ENCODE results near the gene DLD.
A peak's percentile ranks its signal among the peaks of the same experiment; 100 is the strongest.
"Not testable (repeated sequence)": the region's sequence is repeated elsewhere in the genome, so short reads cannot be mapped to it uniquely, and the experiment has no call there.

Gene DLD, protein sequence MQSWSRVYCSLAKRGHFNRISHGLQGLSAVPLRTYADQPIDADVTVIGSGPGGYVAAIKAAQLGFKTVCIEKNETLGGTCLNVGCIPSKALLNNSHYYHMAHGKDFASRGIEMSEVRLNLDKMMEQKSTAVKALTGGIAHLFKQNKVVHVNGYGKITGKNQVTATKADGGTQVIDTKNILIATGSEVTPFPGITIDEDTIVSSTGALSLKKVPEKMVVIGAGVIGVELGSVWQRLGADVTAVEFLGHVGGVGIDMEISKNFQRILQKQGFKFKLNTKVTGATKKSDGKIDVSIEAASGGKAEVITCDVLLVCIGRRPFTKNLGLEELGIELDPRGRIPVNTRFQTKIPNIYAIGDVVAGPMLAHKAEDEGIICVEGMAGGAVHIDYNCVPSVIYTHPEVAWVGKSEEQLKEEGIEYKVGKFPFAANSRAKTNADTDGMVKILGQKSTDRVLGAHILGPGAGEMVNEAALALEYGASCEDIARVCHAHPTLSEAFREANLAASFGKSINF

DNA sequence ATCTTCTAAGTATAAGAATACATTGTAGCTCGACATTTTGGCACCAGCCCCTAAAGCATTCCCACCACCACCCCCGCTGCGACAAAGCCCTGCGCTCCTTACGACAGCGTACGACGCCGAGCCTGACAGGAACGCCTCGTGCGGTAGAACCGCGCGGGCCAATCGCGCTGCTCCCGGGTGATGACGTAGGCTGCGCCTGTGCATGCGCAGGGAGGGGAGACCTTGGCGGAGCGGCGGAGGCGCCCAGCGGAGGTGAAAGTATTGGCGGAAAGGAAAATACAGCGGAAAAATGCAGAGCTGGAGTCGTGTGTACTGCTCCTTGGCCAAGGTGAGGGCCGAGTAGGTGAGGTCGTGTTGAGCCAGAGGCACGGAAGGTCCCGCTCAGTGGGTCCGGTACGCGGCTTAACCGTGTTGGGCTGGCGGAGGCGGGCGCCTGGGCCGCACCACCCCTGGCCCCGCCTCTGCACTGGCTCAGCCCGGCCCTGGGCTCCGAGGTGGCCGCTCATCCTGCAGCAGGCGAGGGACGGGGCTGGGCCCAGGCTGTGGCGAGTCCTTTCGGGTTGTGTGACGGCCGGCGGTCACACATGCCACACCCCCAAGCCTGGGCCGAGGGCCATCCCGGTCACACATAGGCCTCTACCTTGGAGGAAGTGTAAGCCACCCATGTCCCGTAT lies at the start of gene DLD:
TSS of gene DLD (plus strand) at position 222 of the 674 bp plus-strand sequence. CDS start at position 290, 68 bp downstream.
- DNase-seq (ENCODE audit: low read depth), result peak; percentile 93

DNA sequence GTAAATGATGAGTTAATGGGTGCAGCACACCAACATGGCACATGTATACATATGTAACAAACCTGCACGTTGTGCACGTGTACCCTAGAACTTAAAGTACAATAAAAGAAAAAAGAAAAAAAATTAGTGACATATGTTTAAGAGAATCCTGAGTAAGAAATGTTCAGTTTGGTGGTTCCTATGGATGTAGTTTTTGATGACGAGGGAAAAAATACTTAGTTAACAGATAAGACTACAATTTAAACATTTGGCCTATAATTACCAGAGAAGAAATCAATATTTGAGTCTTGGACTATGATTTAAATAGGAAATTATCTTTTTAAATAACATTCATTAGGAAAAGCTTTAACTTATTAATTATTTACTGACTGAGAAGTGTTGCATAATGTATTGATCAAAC lies 48.8 kb upstream of the DLD start:
- DNase-seq (ENCODE audit: low read depth), result no peak

DNA sequence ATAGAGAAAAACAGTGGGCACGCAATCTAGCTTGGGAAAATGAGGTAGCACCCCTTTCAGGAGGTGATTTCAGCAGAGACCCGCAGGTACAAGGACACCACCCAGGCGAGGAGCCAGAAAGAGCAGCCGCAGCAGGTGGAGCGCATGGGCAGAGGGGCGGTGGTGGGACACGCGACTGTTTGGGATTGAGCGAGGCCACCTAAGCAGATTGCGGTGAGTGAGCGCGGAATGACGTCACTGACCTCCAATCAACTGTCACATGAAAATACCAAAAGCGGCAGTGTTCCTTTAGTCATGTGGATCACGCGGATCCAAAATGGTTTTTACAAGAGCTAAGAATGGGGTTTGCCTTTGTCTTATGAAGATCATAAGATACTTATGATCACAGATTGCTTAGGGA lies 47.8 kb upstream of the DLD start:
- DNase-seq (ENCODE audit: low read depth), result no peak

DNA sequence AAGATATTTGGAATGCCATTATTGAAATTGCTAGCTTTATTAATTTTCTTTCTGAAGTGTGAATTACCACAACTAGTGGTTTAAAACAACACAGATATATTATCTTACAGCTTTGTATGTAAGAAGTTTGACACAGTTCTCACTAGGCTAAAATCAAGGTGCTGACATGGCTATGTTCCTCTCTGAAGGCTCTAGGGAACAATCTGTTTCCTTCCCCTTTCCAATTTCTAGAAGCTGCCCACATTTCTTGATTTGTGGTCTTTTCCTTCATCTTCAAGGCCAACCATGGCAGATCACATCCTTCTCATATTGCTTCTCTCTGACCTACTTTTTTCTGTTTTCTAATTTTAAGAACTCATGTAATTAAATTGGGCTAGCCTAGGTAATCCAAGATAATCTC lies 44.7 kb upstream of the DLD start:
- no peak for DNase-seq (ENCODE audit: low read depth)

DNA sequence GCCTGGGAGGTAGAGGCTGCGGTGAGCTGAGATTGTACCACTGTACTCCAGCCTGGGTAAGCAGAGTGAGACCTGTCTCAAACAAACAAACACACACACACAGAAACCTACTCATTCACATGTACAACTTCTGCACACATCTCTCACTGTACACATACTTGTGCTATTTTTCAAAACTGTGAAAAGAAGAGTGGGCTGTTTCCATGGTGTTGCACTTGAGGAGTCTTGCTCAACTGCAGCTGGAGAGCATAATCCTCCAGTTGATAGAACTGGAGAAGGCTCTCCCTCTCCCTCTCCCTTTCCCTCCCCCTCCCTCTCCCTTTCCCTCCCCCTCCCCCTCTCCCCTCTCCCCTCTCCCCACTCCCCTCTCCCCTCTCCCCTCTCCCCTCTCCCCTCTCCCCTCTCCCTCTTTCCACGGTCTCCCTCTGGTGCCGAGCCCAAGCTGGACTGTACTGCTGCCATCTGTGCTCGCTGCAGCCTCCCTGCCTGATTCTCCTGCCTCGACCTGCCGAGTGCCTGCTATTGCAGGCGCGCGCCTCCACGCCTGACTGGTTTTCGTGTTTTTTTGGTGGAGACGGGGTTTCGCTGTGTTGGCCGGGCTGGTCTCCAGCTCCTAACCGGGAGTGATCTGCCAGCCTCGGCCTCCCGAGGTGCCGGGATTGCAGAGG lies 43.7 kb upstream of the DLD start:
- DNase-seq (ENCODE audit: low read depth), result no peak

DNA sequence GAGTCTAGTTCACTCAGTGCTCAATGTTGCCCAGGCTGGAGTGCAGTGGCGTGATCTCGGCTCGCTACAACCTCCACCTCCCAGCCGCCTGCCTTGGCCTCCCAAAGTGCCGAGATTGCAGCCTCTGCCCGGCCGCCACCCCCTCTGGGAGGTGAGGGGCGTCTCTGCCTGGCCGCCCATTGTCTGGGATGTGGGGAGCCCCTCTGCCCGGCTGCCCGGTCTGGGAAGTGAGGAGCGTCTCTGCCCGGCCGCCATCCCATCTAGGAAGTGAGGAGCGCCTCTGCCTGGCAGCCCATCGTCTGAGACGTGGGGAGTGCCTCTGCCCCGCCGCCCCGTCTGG lies 43.2 kb upstream of the DLD start:
- not testable (repeated sequence) for DNase-seq (ENCODE audit: low read depth)

DNA sequence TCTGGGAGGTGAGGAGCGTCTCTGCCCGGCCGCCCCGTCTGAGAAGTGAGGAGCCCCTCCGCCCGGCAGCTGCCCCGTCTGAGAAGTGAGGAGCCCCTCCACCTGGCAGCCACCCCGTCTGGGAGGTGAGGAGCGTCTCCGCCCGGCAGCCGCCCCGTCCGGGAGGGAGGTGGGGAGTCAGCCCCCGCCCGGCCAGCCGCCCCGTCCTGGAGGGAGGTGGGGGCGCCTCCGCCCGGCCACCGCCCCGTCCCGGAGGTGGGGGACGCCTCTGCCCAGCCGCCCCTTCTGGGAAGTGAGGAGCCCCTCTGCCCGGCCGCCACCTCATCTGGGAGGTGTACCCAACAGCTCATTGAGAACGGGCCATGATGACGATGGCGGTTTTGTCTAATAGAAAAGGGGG lies 42.8 kb upstream of the DLD start:
- DNase-seq (ENCODE audit: low read depth), result not testable (repeated sequence)

DNA sequence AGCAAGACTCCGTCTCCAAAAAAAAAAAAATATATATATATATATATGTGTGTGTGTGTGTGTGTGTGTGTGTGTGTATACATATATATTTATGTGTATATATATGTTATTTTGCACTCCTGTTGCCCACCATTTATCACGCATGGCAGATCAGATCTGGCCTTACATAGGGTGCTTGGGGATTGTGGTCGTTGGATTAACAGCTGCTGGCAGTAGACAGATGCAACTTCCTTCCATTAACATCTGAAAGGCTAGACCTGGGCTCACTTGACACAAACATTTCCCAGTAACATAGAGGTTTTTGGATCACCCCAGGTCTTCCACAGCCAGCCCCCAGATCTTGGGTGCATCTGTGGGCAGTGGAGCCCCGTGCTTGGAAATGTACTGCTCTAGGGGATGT lies 40.8 kb upstream of the DLD start:
- DNase-seq (ENCODE audit: low read depth), result no peak

DNA sequence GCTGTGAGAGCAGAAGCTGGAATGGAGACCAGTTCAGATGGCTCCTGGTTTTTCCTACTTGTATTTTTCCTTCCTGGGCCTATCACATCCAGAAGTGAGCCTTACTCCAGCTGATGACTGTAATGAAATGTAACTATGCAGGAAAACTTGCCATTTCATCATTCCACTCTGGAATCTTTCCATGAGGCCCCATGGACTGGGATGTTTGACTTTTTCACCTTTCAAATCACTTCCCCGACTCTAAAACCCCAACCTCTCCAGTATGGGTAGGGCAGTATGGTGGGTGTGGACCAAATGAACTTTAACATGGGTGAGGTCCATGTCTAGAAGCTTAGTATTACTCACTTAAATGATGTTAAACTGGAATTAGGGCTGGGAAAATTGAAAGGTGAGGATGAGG lies 40.3 kb upstream of the DLD start:
- no peak for DNase-seq (ENCODE audit: low read depth)

DNA sequence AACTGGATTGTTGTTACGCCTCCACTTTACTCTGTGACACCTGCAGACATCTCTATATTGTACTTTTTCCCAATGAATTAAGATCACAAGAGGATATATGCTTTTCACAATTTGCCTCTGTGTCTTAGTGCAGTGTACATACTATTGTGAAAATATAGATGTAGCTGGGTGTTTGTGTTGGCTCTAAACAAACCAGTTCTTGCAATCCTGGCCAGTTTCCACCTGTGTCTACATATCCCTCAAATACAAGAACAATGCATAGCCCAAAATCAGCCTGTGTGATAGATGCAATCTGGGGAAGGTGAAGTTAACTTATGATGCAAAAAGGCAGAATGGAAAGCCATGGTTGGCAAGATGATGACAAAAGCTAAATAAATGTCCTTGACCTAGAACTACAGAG lies 36.5 kb upstream of the DLD start:
- DNase-seq (ENCODE audit: low read depth), result peak; percentile 31

DNA sequence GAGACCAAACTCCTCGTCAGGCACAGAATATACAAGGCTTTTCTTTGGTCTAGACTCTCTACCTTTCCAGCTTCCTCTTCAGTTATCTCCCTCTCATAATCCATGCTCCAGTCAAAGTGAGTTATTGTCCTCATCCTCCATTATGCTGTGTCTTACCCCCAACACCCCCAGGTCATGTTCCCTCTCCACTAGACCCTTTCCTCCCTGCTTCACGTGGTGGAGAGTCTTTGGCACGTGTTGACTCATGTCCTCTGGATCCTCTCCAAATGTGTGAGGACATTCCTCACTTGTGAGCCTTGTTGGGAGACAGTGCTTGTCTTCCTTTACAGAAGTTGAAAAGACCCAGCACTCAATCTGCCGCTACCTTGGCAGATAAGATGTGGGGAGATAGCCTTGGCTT lies 36.0 kb upstream of the DLD start:
- DNase-seq (ENCODE audit: low read depth), result peak; percentile 19

DNA sequence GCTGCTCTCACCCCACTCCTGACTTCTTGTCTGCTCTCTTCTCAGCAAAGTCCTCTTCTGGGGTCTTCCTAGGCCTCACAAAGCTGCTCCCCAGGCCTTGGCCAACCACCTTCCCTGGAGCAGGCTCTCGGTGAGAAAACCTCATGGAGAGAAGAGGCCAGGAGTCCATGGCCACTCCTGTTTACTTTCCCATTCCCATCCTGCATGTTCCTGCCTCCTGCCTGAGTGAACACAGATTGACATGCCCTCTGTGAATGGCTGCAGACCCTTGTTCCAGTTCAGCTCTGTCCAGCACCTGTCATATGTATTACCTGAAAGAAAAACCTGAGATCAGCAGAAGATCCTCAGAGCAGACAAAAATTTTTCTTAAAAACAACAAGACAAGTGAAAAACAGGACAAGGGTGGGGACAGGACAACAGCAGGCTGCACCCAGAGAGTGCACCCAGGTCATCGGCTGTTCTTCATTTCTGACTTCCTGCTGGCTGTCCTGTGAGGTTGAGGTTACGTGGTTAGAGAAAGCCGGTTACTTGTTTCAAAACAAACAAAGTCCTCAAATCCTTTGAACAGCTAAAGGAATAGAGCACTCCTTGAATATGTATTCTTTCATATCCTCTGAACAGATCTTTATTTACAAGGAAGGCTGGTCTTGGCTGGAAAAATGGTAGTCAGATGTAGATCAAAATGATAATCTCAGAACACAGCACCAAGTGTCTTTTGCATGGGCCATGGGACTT lies 34.0 kb upstream of the DLD start:
- no peak for DNase-seq (ENCODE audit: low read depth)

DNA sequence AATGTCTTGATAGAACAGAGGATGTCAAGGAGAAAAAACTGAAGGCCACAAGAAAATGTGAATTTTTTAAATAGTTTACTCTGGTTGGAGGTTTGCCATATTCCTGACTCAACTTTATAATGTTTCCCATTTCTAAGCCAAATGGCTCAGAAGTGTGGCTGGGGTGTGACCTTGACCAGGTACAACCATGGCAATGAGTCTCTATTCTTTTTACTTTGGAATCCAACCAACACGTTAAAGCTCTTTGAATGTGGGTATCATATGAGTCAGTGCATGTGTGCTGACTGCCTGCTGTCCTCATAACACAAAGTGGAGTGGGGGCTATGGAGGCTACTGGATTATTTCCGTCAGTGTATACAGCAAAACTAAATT lies 33.5 kb upstream of the DLD start:
- DNase-seq (ENCODE audit: low read depth), result no peak

DNA sequence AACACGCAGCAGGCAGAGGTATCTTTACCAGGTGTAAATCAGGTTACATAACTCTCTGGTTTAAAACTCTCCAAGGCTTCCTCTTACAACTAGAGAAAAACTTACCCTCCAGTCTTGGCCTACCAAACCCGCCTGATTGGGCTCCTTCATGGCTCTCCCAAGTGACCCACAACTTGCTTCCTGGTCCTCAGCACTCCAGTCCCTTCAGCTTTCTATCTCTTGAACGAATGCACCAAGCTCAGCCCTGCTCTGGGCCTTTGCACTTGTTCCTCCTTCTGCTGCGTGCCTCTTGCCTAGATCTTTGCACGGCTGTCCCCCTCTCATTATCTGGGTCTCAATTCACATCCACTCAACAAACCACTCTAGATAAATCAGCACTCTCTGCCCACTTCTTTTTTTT lies 32.7 kb upstream of the DLD start:
- DNase-seq (ENCODE audit: low read depth), result no peak

DNA sequence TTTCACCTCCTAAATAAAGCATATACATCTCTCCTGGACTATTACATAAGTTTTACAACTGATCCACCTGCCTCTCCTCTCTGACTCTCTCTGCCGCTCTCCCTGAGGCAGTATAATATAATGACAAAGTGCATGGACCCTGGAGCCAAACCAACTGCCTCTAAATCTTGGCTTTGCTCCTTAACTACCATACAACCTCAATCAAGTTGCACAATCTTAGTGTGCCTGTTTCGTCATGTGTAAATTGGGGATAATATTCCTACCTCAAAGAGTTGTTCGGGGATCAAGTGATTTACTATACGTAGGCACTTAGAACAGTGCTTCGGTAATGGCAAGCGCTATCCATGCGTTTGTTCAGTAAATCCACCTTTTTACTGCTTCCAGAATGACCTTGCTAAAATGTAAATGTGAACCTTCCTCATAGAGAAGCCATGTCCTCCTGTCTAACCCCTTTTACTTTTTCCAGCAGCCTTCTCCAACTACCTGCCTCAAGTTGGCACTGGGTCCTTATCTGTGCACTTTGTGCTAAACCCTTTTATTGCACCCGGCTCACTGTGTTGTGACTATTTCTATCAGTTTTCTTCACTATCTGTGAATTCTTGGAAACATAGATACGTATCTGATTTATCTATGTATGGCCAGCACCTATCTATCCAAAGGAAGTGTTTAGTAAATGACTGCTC lies 30.6 kb upstream of the DLD start:
- no peak for DNase-seq (ENCODE audit: low read depth)

DNA sequence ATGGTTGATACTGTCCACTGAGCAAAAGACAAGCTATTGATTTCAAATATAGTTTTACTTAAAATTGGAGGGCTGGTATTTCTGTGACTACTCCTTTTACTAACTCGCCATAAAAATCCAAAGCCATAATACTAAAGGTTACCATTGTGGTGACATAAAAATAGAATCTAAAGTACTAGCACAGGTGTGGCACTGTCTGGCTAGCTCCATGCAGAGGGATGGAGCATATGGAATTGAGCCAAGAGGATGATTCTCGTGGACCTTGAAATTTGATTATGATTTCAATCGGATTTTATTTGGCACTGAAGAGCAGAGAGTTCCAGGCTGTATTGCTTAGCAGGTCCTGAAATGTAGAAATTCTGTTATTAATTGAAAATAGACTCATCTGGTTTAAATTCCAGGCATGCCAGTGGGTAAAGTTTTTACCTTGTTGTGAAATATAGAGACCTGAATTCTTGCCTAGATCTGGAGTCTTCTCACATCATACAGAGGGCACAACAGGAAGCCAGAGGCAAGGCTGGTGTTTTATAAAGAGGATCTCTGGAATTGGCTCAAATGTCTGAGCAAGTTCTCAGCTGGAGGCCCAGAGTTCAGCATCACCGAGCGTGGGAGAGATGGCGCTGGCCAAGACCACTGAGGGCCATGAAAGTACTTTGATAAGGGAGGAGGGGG lies 29.9 kb upstream of the DLD start:
- DNase-seq (ENCODE audit: low read depth), result peak; percentile 21

DNA sequence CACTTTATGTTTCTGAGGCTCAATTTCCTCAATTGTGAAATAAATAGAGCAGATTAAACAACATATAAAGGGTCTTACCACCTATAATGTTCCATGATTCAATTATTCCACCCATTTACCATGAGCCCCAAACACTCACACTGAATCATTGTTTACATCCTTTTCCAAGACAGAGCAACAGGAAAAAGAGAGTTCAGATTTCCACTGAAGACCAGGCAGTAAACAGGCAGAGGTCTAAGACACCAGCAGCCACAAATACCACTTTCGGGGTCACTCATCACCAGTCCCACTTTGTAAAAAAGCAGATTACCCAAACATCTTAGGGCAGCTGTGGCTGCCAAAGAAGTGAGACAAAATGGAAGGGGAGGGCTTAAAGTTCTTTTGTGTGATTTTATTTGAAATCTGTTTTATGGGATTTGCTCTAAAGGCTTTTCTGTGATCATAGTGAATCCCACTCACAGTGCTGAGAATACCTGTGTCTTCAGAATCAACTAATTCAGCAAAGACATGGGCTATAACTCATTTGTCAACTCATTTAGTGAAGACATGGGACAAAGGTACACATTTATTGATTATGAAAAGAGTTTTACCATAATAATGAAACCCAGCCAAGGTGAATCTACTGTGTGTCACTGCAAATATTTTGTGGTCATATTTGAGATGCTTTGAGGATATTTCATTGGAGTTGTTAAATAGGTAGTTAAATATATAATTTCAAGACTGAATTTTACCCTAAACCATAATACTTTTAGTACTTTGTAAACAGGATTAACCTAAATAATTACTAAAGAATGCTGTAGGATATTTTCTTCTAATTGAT lies 24.8 kb upstream of the DLD start:
- DNase-seq (ENCODE audit: low read depth), result no peak

DNA sequence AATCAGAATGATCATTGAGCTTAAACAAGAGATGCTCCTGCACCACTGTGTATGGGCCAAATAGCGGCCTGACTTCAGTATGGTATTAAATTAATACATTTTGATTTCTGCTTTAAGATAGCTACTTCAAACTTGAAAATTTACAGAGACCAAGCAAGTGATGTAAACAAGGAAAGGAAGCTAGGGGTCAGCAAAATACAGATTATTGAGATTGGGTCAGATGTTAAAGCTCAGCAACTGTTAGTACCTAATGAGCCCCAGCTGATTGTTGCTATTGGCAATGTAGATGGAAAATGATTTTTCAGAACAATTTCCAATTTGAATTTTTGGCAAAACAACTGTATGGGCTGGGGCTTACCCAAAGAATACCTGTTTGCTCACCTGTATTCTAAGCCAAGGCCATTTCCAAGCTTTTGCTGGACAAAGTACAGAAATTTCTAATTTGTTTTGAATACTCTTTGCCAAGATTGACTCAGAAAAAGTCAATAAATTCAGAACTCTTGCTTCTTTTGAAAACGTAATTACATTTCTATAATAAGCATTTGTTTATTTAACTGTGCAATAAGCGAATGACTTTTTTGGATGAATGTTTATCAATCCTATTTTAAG lies 23.0 kb upstream of the DLD start:
- DNase-seq (ENCODE audit: low read depth), result no peak

DNA sequence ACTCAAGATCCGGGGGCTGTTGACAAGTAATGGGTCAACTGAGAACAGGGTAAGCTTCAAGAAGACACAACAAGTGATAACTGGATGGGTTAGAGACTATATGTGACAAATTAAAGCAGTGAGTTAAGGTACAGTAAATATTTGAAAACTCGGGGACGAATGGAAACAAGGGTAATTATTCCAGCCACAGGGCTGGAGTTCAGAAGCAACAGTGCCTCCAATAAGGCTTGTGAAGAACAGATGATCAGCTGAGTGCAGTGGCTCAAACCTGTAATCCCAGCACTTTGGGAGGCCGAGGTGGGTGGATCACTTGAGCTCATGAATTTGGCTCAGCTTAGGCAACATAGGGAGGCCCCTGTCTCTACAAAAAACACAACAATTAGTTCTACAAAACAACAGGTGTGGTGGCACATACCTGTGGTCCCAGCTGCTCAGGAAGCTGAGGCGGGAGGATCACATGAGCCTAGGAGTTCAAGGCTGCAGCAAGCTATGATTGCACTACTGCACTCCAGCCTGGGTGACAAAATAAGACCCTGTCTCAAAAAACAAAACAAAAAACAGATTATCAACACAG lies 20.5 kb upstream of the DLD start:
- DNase-seq (ENCODE audit: low read depth), result no peak

DNA sequence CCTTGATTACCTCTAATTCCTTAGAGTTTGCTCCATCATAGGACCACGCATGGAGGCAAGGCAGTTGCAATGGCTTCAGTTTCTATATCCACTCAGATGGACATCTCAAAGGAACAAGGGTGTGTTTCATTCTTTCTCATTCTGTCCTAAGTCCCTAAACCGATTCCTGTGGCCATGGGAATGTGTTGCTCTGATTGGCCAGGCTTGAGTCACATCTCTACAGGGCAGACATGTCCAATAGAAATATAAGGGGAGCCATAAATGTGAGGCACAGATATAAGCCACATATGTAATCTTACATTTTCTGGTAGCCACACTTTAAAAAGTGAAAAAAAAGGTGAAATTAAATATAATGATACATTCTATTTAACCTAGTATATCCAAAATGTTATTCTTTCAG lies 16.9 kb upstream of the DLD start:
- DNase-seq (ENCODE audit: low read depth), result no peak

Data from fibroblast of gingiva (primary cell).